H9 (cell line): ENCODE measurements around the gene HECW1. TPM values are rescaled to one million over a fixed set of nuclear protein-coding genes. Genes with fewer than 3 reads are reported as not detected.

Source experiments
- DNase-seq: peaks from one replicate; pipeline ENCODE4 v3.0.0-alpha.2; 2017
- H2AFZ ChIP-seq: one replicate; pipeline ENCODE4 v1.6.1; 2013; ENCODE audit warnings: mild to moderate bottlenecking, low read length, control low read depth, moderate library complexity
- H2AK5ac ChIP-seq: 2 replicates; pipeline ENCODE4 v1.6.1; 2013; ENCODE audit warnings: low read length, control low read depth, mixed read lengths; ENCODE audit not compliant: insufficient read length
- H2BK120ac ChIP-seq: one replicate; pipeline ENCODE4 v1.6.1; 2013; ENCODE audit warnings: low read depth, mild to moderate bottlenecking, low read length, control low read depth, inconsistent platforms; ENCODE audit not compliant: poor library complexity, severe bottlenecking
- H2BK12ac ChIP-seq: 2 replicates; pipeline ENCODE4 v1.6.1; 2013; ENCODE audit warnings: low read length, control low read depth, mixed read lengths, low read depth; ENCODE audit not compliant: insufficient read length
- H2BK15ac ChIP-seq: 2 replicates; pipeline ENCODE4 v1.6.1; 2013; ENCODE audit warnings: low read depth, low read length, control low read depth
- H2BK20ac ChIP-seq: one replicate; pipeline ENCODE4 v1.6.1; 2013; ENCODE audit warnings: low read depth, mild to moderate bottlenecking, low read length, control low read depth, inconsistent platforms; ENCODE audit not compliant: poor library complexity, severe bottlenecking
- H2BK5ac ChIP-seq: 2 replicates; pipeline ENCODE4 v1.6.1; 2013; ENCODE audit warnings: low read length, control low read depth, mixed read lengths; ENCODE audit not compliant: insufficient read length
- H3K14ac ChIP-seq: 2 replicates; pipeline ENCODE4 v1.6.1; 2013; ENCODE audit warnings: low read length, control low read depth; ENCODE audit not compliant: insufficient read depth
- H3K18ac ChIP-seq: 2 replicates; pipeline ENCODE4 v1.6.1; 2013; ENCODE audit warnings: low read depth, mild to moderate bottlenecking, mixed read lengths, low read length, control low read depth; ENCODE audit not compliant: insufficient read length
- H3K23ac ChIP-seq: 2 replicates; pipeline ENCODE4 v1.6.1; 2013; ENCODE audit warnings: low read length, control low read depth, mixed read lengths, low read depth; ENCODE audit not compliant: insufficient read length
- H3K23me2 ChIP-seq: 2 replicates; pipeline ENCODE4 v1.6.1; 2013; ENCODE audit warnings: low read depth, mild to moderate bottlenecking, mixed read lengths, low read length, control low read depth; ENCODE audit not compliant: insufficient read length, poor library complexity, severe bottlenecking
- H3K27ac ChIP-seq: 2 replicates; pipeline ENCODE4 v1.5.1; 2013; ENCODE audit warnings: low read length, control low read depth, mixed read lengths, low read depth; ENCODE audit not compliant: insufficient read length
- H3K27me3 ChIP-seq: 2 replicates; pipeline ENCODE4 v1.6.1; 2013; ENCODE audit warnings: low read length, control low read depth, inconsistent platforms; ENCODE audit not compliant: insufficient read depth
- H3K4ac ChIP-seq: 2 replicates; pipeline ENCODE4 v1.6.1; 2013; ENCODE audit warnings: low read depth, mild to moderate bottlenecking, control low read depth, inconsistent platforms, low read length, moderate library complexity
- H3K4me1 ChIP-seq: 2 replicates; pipeline ENCODE4 v1.6.1; 2013; ENCODE audit warnings: low read length, control low read depth, inconsistent platforms; ENCODE audit not compliant: insufficient read depth
- H3K4me2 ChIP-seq: 2 replicates; pipeline ENCODE4 v1.6.1; 2013; ENCODE audit warnings: low read length, control low read depth, mixed read lengths; ENCODE audit not compliant: insufficient read length, insufficient read depth
- H3K56ac ChIP-seq: 2 replicates; pipeline ENCODE4 v1.6.1; 2013; ENCODE audit warnings: low read depth, mild to moderate bottlenecking, mixed read lengths, low read length, control low read depth; ENCODE audit not compliant: insufficient read length
- H3K79me1 ChIP-seq: 2 replicates; pipeline ENCODE4 v1.6.1; 2013; ENCODE audit warnings: low read depth, mild to moderate bottlenecking, moderate library complexity, low read length, control low read depth, inconsistent platforms; ENCODE audit not compliant: insufficient read depth, poor library complexity, severe bottlenecking
- H3K79me2 ChIP-seq: 2 replicates; pipeline ENCODE4 v1.6.1; 2013; ENCODE audit warnings: low read length, control low read depth, inconsistent platforms; ENCODE audit not compliant: insufficient read depth
- H3K9ac ChIP-seq: 2 replicates; pipeline ENCODE4 v1.6.1; 2013; ENCODE audit warnings: low read length, control low read depth, mixed read lengths; ENCODE audit not compliant: insufficient read length; ENCODE audit errors: extremely low read depth
- H3K9me3 ChIP-seq: one replicate; pipeline ENCODE4 v1.6.1; 2013; ENCODE audit warnings: low read depth, low read length, inconsistent platforms; ENCODE audit not compliant: control insufficient read depth
- H3T11ph ChIP-seq: one replicate; pipeline ENCODE4 v1.6.1; 2013; ENCODE audit warnings: mild to moderate bottlenecking, low read length, control low read depth, inconsistent platforms
- H4K20me1 ChIP-seq: one replicate; pipeline ENCODE4 v1.6.1; 2013; ENCODE audit not compliant: control insufficient read depth, insufficient read length, insufficient read depth
- H4K5ac ChIP-seq: 2 replicates; pipeline ENCODE4 v1.6.1; 2013; ENCODE audit warnings: low read depth, mild to moderate bottlenecking, mixed read lengths, low read length, control low read depth; ENCODE audit not compliant: insufficient read length
- H4K8ac ChIP-seq: replicated peaks from 2 replicates; pipeline ENCODE4 v1.6.1; 2013; ENCODE audit warnings: low read length, control low read depth, mixed read lengths, low read depth; ENCODE audit not compliant: insufficient read length
- H4K91ac ChIP-seq: 2 replicates; pipeline ENCODE4 v1.6.1; 2013; ENCODE audit warnings: low read depth, mild to moderate bottlenecking, moderate library complexity, mixed read lengths, low read length, control low read depth; ENCODE audit not compliant: insufficient read length
- H3K27ac Mint-ChIP-seq, 3 experiments: 2 replicates in 2 of 3; 3 replicates in 1 of 3; pipeline ENCODE4 v1.8.0; 2020 to 2021; ENCODE audit warnings: mixed read lengths in 3 of 3, mild to moderate bottlenecking in 1 of 3, moderate library complexity in 1 of 3
- H3K27me3 Mint-ChIP-seq: 2 replicates; pipeline ENCODE4 v1.8.0; 2021; ENCODE audit warnings: low read depth, mild to moderate bottlenecking, moderate library complexity, mixed read lengths
- H3K36me3 Mint-ChIP-seq, 3 experiments: 2 replicates in 2 of 3; 3 replicates in 1 of 3; pipeline ENCODE4 v1.8.0; 2020 to 2021; ENCODE audit warnings: low read depth in 3 of 3, mixed read lengths in 3 of 3; ENCODE audit not compliant: insufficient read depth in 1 of 3
- H3K4me1 Mint-ChIP-seq, 2 experiments: 2 replicates each; pipeline ENCODE4 v1.8.0; 2020; ENCODE audit warnings: mixed read lengths in 2 of 2
- H3K4me3 Mint-ChIP-seq, 2 experiments: 2 replicates in 1 of 2; 3 replicates in 1 of 2; pipeline ENCODE4 v1.8.0; 2020 to 2021; ENCODE audit warnings: mild to moderate bottlenecking in 2 of 2, mixed read lengths in 2 of 2, moderate library complexity in 1 of 2
- H3K9me3 Mint-ChIP-seq, 2 experiments: 2 replicates in 1 of 2; 3 replicates in 1 of 2; pipeline ENCODE4 v1.8.0; 2020; ENCODE audit warnings: mild to moderate bottlenecking in 2 of 2, mixed read lengths in 2 of 2, moderate library complexity in 1 of 2
- CTCF ChIP-seq: fragments of 200-600 bp; sonication (generic); conservative IDR thresholded peaks from 3 replicates; pipeline ENCODE4 v1.8.0; 2021; ENCODE audit warnings: antibody characterized with exemption, mild to moderate bottlenecking
- WGBS: extraction: QIAGEN DNeasy Blood & Tissue Kit; methylation state at CpG from one replicate; pipeline ENCODE4 v1.1.7; 2013; ENCODE audit warnings: missing lambda C conversion rate, low lambda C conversion rate, mixed read lengths; ENCODE audit not compliant: insufficient read length; ENCODE audit errors: extremely low coverage; 5-methylcytosine and 5-hydroxymethylcytosine counted together
- total RNA-seq: library from RNA; stranded (reverse); gene quantifications from 2 replicates; pipeline ENCODE4 v1.2.1, GENCODE V29; 2021

Gene HECW1
- total RNA-seq, 1 experiment from 2014 or later: 5.0 TPM

DNA sequence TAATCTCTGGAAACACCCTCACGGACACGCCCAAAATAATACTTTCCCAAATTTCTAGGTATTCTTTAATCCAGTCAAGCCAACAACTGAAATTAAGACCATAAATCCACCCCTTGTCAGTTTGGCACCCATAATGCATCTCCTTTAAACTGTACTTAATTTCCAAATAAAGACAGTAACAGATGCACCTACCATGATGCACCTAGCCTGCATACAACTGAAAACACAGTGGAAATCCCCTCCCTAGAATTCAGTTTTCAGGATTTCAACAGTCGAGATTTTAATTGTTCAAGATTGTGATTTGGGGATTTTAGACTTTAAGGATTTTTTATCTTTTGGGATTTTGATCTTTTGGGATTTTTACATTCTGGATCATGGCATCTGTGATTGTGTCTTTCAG, 487.6 kb downstream of the HECW1 start:
- Histone ChIP-seq H3K4me2 (no peak overlapping the region), H2BK5ac (no peak overlapping the region), H4K5ac (no peak overlapping the region), H3K14ac (no peak overlapping the region), H2BK12ac (no peak overlapping the region), H4K8ac (no peak overlapping the region), H3K27ac (no peak overlapping the region), H3K18ac (no peak overlapping the region), H3K4me1 (peaks cover 4% of the 10 kb centered on the region; the same call in 1 of the 2 replicates), H2BK20ac (no peak overlapping the region), H4K91ac (no peak overlapping the region), H3K23ac (no peak overlapping the region), H2BK15ac (no peak overlapping the region), H4K20me1 (no peaks in the 10 kb centered on the region), H3K9ac (no peak overlapping the region), H3K79me2 (no peaks in the 10 kb centered on the region), H3T11ph (no peak overlapping the region), H3K79me1 (no peaks in the 10 kb centered on the region), H2AFZ (no peak overlapping the region), H2BK120ac (no peak overlapping the region), H3K23me2 (no peaks in the 10 kb centered on the region), H3K56ac (no peak overlapping the region), H2AK5ac (no peak overlapping the region), H3K27me3 (no peaks in the 10 kb centered on the region; the same call in 1 of the 2 replicates), H3K9me3 (no peaks in the 10 kb centered on the region), H3K4ac (no peak overlapping the region)
- peaks cover 5 to 8% of the 10 kb centered on the region in 2 experiments; a peak in 3 of 5 replicates for H3K9me3 Mint-ChIP-seq
- WGBS: no CpG with 5 or more reads among the region's 3 CpGs
- H3K27me3 Mint-ChIP-seq: no peaks in the 10 kb centered on the region
- H3K27ac Mint-ChIP-seq: no peak overlapping the region
- no peak for TF ChIP-seq CTCF
- peaks cover 9 to 12% (median 11%) of the 10 kb centered on the region in 3 experiments for H3K36me3 Mint-ChIP-seq
- DNase-seq: no peak
- H3K4me3 Mint-ChIP-seq: no peak overlapping the region
- no peaks in the 10 kb centered on the region for H3K4me1 Mint-ChIP-seq
